ENCODE results near the gene ST3GAL3.

The ST3GAL3 gene

DNA sequence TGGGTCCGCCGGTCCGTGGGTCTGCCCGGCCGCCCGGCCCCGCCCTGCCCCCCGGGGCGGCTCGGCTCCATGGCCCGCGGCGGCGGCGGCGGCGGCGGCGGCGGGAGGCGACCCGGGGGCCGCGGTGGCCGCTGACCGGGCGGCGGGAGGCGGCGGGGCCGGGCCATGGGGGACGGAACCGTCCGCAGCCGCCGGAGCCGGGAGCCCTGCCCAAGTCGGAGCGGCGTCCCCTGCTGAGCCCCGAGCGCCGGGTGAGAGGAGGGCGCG, 271.9 kb downstream of the ST3GAL3 start:
- H4K20me1 ChIP-seq: peaks cover 36 to 81% (median 65%) of the 10 kb centered on the region in 11 experiments

GRCh38 chr1:43979528-43980254, 272.4 kb downstream of the ST3GAL3 start:
- H4K20me1 ChIP-seq: peaks cover 36 to 86% (median 70%) of the 10 kb centered on the region in 11 experiments
- no peaks in the 10 kb centered on the region for H3K9me3 ChIP-seq (replicated peaks in 1 of 11)
- H3K4me3 ChIP-seq: peak overlapping the region; percentile 75 to 100 (median 96)
- peak overlapping the region; percentile 84 to 100 (median 99) for H3K9ac ChIP-seq
- no peaks in the 10 kb centered on the region for H3K27me3 ChIP-seq
- H3K36me3 ChIP-seq: peaks cover 29 to 64% (median 54%) of the 10 kb centered on the region in 11 experiments
- H3K27ac ChIP-seq: peak overlapping the region; percentile 30 to 94 (median 87); a peak in 20 of 22 replicates
- TF ChIP-seq Cebpa-rat (IDR thresholded peaks at IDR 0.05): no peak
- peaks cover 47 to 74% (median 66%) of the 10 kb centered on the region in 10 experiments for H3K4me1 ChIP-seq
- peak overlapping the region; percentile 89 to 100 (median 98) for H3K4me2 ChIP-seq

More for the DNA sequence above, 271.9 kb downstream of the ST3GAL3 start:
- TF ChIP-seq Cebpa-rat (IDR thresholded peaks at IDR 0.05): no peak
- H3K27me3 ChIP-seq: no peaks in the 10 kb centered on the region
- H3K4me3 ChIP-seq: peak overlapping the region; percentile 75 to 100 (median 96)
- H3K4me2 ChIP-seq: peak overlapping the region; percentile 89 to 100 (median 98)
- H3K9ac ChIP-seq: peak overlapping the region; percentile 84 to 100 (median 99)
- peaks cover 28 to 59% (median 49%) of the 10 kb centered on the region in 11 experiments for H3K36me3 ChIP-seq
- peaks cover 49 to 78% (median 69%) of the 10 kb centered on the region in 10 experiments for H3K4me1 ChIP-seq
- no peaks in the 10 kb centered on the region for H3K9me3 ChIP-seq (replicated peaks in 1 of 11)
- peak overlapping the region; percentile 30 to 94 (median 87); a peak in 20 of 22 replicates for H3K27ac ChIP-seq

DNA sequence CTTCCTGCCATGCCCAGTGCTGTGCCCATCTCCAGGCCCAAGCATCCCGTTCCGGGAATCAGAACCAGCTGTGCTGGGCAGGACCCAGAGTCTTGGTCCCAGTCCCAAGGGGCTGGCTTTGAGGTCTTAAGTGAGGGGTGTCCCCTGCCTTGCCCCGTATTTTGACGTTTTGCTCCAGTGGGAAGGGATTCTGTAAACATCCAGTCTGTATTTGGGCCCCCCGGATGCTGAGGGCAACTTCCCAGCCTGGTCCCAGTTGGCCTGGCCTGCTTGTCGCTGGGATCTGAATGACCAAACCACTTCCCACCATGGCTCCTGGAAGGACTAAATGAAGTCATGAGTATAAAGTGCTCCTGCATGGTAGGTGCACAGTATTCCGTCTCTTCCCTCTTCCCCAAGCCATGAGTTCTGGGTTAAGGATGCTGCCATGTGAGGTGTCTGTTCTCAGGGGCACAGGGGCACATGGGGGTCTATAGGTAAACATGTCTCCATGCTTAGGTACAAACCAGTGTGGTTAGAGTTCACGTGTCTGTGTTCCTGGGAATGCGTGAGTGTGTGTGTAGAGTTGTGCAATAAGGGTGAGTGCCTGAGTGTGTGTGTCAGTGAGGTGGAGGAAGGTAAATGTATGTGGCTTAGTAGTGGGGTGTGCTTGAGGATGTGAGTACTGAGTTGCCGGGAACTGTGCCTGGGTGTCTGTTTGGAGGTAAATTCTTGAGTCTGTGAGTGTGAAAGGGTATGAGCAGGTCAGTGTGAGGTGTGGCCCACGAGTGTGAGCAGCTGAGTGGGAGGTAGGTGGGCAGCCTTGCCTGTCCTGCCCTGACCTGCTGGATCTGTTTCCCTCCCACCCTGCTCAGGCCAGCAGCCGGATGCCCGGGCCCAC, 273.2 kb downstream of the ST3GAL3 start:
- H3K27ac ChIP-seq: peak overlapping the region in 8 of 11 experiments; percentile 84 to 94 (median 89); a peak in 16 of 22 replicates
- peak in 1 of 11 experiments; percentile 62; a peak in 2 of 22 replicates for TF ChIP-seq Cebpa-rat (IDR thresholded peaks at IDR 0.05)
- H3K9me3 ChIP-seq (replicated peaks in 1 of 11): no peaks in the 10 kb centered on the region
- peaks cover 33 to 71% (median 60%) of the 10 kb centered on the region in 11 experiments for H3K36me3 ChIP-seq
- peaks cover 47 to 74% (median 66%) of the 10 kb centered on the region in 10 experiments for H3K4me1 ChIP-seq
- H3K4me2 ChIP-seq: peak overlapping the region; percentile 89 to 100 (median 98)
- no peaks in the 10 kb centered on the region for H3K27me3 ChIP-seq
- H3K4me3 ChIP-seq: peak overlapping the region; percentile 75 to 100 (median 96)
- peaks cover 34 to 84% (median 64%) of the 10 kb centered on the region in 11 experiments for H4K20me1 ChIP-seq
- H3K9ac ChIP-seq: peak overlapping the region; percentile 84 to 100 (median 99); a peak in 21 of 22 replicates

All from BLaER1 treated with 17β-estradiol and CSF1 and Interleukin-3, amounts not matched to agents 10 nM and 100 nM (cell line).